Heart right ventricle (tissue), 16 donors: ENCODE results near the gene PAX5. TPM values are rescaled to one million over a fixed set of nuclear protein-coding genes. Genes with fewer than 3 reads are reported as not detected.

ENCODE experiments used
- ATAC-seq, 8 donors: fragments of 200-7000 bp; cut with Tn5 transposase; one replicate each; pipeline ENCODE4 v1.9.1; 2020; ENCODE audit warnings: mild to moderate bottlenecking in 8 of 8, moderate library complexity in 8 of 8, moderate number of reproducible peaks in 1 of 8
- DNase-seq, 2 donors: peaks; one replicate each; pipeline ENCODE4 v3.0.0-alpha.2; 2020
- H3K27ac ChIP-seq, 10 donors: fragments of 200-600 bp; sonication (generic) in 2 of 10; one replicate each; pipeline versions ENCODE4 v1.5.0 to v1.8.0; 2020 to 2022; ENCODE audit warnings: mild to moderate bottlenecking in 3 of 10
- H3K27me3 ChIP-seq, 7 donors: fragments of 200-600 bp; one replicate each; pipeline ENCODE4 v1.8.0; 2021 to 2022; ENCODE audit warnings: mild to moderate bottlenecking in 2 of 7
- H3K36me3 ChIP-seq, 9 donors: fragments of 200-600 bp; sonication (generic) in 1 of 9; one replicate each; pipeline versions ENCODE4 v1.5.0 to v1.8.0; 2020 to 2022; ENCODE audit warnings: mild to moderate bottlenecking in 2 of 9
- H3K4me1 ChIP-seq, 9 donors: fragments of 200-600 bp; sonication (generic) in 1 of 9; one replicate each; pipeline versions ENCODE4 v1.5.0 to v1.8.0; 2020 to 2022; ENCODE audit warnings: mild to moderate bottlenecking in 4 of 9
- H3K4me3 ChIP-seq, 10 donors: fragments of 200-600 bp; sonication (generic) in 2 of 10; one replicate each; pipeline versions ENCODE4 v1.5.0 to v1.8.0; 2020 to 2022; ENCODE audit warnings: mild to moderate bottlenecking in 7 of 10, moderate library complexity in 2 of 10
- H3K9me3 ChIP-seq, 11 donors: fragments of 200-600 bp in 10 of 11; sonication (generic) in 2 of 11; one replicate each; pipeline versions ENCODE4 v1.5.0 to v1.8.0; 2013 to 2022; ENCODE audit warnings: mild to moderate bottlenecking in 2 of 11, control low read depth in 1 of 11, moderate library complexity in 1 of 11
- WGBS, 2 donors: extraction: QIAGEN DNeasy Blood & Tissue Kit; methylation state at CpG; one replicate each; pipeline ENCODE4 v1.1.7; 2013; ENCODE audit warnings: inconsistent platforms in 1 of 2; 5-methylcytosine and 5-hydroxymethylcytosine counted together
- intact Hi-C, 10 donors: fragments of 100-400 bp; cut with DNase I; formaldehyde crosslinking; loops; one replicate each; pipeline versions ENCODE4 v1.11.1 to v1.14.2; 2022
- polyA plus RNA-seq, 2 donors: library from polyadenylated mRNA; stranded (reverse); fragments of 200-250 nt; gene quantifications; one replicate each; pipeline ENCODE4 v1.2.3, GENCODE V29; 2013
- total RNA-seq, 10 donors: library from RNA; stranded (reverse); fragmentation: NEBNext Ultra II Directional in 3 of 10; extraction: Animal tissue kit (Norgen Biotek cat#: 25700) in 3 of 10; gene quantifications; one replicate each; pipeline versions ENCODE4 v1.2.1 to v1.2.4, GENCODE V29; 2021 to 2023
- TF ChIP-seq, protein P1 (sequence below), 9 donors: fragments of 200-600 bp; sonication (generic) in 2 of 9; IDR thresholded peaks; one replicate each; pipeline versions ENCODE4 v1.5.0 to v1.8.0; 2021 to 2022; ENCODE audit warnings: antibody characterized with exemption in 9 of 9, mild to moderate bottlenecking in 5 of 9, moderate library complexity in 1 of 9
- donor health status: Arrhythmogenic right ventricular cardiomyopathy.
- donor health status: ischemic (EF 13 %, LVEDD 7.1; RV severe dilation, severe dysfunction).
- donor health status: healthy with polysubstance abuse.
- donor health status: DM: no; HTN: yes; CAD: no.
- donor health status: DM: no; HTN: no; CAD: no.
- donor health status: ischemic (EF 25% LVEDD 6.9; RV normal size, moderate dysfunction).
- donor health status: ischemic (EF 25% LVEDD 5.7; RV mildly dilated, moderate dysfunction).
- donor health status: healthy.
- donor health status: DM: yes; HTN: yes; CAD: no.
- donor health status: Ischemic cardiomyopathy.
- donor health status: ischemic (EF 35%, LVEDD 5.7; RV mildly dilated, moderate dysfunction).
- donor health status: nonischemic (EF 11% LVEDD 7.7; RV severe dilation, severe dysfunction).
- donor health status: DM: yes; HTN: yes; CAD: no.
- donor health status: PGD.
- donor health status: ischemic (EF 29% LVEDD 5.4; RV normal size, mild dysfunction).
- donor health status: nonischemic (EF 23%, LVEDD 6.1; RV moderate dilation, normal function).

The PAX5 gene
- total and polyA plus RNA-seq, 12 donors: under 0.01 to 0.09 TPM; not detected in 10

DNA sequence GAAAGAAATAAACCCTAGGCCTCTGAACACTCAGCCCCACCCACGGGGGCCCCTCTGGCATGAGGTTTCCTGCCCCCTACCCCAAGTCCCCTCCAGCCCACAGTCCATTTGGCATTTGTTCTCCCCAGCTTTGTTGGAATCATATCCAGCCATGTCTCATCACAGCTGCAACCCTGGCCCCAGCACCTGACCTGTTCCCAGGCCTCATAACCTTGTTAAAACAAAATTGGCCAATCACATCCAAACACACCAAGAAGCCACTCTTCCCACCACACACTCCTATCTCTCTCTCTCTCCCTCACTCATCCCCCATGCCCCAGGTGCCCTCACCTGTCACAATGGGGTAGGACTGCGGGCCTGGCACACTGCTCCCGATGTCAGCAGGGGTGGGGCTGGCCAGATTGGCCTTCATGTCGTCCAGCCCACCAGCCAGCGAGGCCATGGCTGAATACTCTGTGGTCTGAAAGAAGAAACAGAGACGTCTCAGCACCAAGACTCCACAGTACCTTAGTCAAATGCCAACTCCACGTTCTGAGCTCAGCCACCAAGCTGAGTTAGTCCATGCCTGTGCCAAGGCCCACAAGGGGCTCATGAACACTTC, 110.9 kb downstream of the PAX5 start:
- no peak overlapping the region for H3K27ac ChIP-seq
- DNase-seq (no peak), ATAC-seq (no peak)
- intact Hi-C loops: no loop called here
- peaks cover 0 to 25% (median 18%) of the 10 kb centered on the region in 7 donors for H3K27me3 ChIP-seq
- H3K36me3 ChIP-seq: no peaks in the 10 kb centered on the region
- H3K4me1 ChIP-seq: no peaks in the 10 kb centered on the region
- H3K9me3 ChIP-seq: peaks cover 0 to 12% (median 0%) of the 10 kb centered on the region in 11 donors
- no peak overlapping the region for H3K4me3 ChIP-seq
- WGBS, 2 donors: 78 to 81% methylated on average over 7 of the region's 7 CpGs
- TF ChIP-seq, protein P1, sequence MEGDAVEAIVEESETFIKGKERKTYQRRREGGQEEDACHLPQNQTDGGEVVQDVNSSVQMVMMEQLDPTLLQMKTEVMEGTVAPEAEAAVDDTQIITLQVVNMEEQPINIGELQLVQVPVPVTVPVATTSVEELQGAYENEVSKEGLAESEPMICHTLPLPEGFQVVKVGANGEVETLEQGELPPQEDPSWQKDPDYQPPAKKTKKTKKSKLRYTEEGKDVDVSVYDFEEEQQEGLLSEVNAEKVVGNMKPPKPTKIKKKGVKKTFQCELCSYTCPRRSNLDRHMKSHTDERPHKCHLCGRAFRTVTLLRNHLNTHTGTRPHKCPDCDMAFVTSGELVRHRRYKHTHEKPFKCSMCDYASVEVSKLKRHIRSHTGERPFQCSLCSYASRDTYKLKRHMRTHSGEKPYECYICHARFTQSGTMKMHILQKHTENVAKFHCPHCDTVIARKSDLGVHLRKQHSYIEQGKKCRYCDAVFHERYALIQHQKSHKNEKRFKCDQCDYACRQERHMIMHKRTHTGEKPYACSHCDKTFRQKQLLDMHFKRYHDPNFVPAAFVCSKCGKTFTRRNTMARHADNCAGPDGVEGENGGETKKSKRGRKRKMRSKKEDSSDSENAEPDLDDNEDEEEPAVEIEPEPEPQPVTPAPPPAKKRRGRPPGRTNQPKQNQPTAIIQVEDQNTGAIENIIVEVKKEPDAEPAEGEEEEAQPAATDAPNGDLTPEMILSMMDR (IDR thresholded peaks at IDR 0.05): no peak

DNA sequence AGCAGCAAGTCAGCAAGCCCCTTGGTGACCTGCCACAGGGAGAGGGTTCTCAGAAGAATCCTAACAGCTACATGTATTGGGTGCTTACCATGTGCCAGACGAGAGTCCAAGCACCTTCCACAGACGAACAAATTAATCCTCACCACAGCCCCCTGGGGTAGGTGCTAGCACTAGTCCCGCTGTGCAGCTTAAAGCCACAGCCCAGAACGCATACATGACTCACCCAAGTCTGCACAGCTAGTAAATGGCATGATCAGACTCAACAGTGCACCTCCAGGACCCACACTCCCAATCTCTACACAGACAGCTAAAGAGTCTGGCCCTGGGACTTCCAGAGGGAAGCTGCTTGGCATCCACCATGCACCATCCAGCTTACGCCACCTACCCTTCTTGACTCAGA, 111.5 kb downstream of the PAX5 start:
- TF ChIP-seq, protein P1 (IDR thresholded peaks at IDR 0.05): no peak
- no peaks in the 10 kb centered on the region for H3K36me3 ChIP-seq
- intact Hi-C loops: no loop called here
- ATAC-seq (no peak), DNase-seq (no peak)
- H3K9me3 ChIP-seq: peaks cover 0 to 12% (median 0%) of the 10 kb centered on the region in 11 donors
- 70 to 83% methylated on average over 5 of the region's 5 CpGs for WGBS, 2 donors
- peaks cover 0 to 25% (median 18%) of the 10 kb centered on the region in 7 donors for H3K27me3 ChIP-seq
- no peak overlapping the region for H3K27ac ChIP-seq
- H3K4me1 ChIP-seq: no peaks in the 10 kb centered on the region
- H3K4me3 ChIP-seq: no peak overlapping the region

DNA sequence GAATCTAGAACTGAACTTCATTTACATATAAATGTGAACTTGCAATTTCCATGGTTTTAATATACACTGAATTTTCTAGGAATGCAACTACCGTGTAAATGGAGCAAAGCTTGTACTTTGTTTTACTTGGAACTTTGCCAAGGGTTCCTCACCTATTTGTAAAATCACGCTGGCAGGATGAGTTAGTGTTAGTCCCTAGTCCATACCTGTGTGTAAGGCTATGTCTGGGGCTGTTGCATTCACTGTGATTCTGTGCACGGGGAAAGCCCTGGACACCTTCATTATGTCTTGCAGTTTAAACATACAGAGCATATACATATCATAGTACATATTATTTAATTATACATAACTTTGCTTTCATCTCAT, 119.9 kb downstream of the PAX5 start:
- no peak for DNase-seq
- Histone ChIP-seq H3K27me3 (peaks cover 0 to 57% (median 44%) of the 10 kb centered on the region in 7 donors), H3K4me3 (no peak overlapping the region), H3K4me1 (no peaks in the 10 kb centered on the region), H3K9me3 (peaks cover 0 to 20% (median 0%) of the 10 kb centered on the region in 11 donors), H3K27ac (no peak overlapping the region), H3K36me3 (no peaks in the 10 kb centered on the region)
- intact Hi-C loops: no loop called here
- TF ChIP-seq, protein P1 (IDR thresholded peaks at IDR 0.05): no peak
- 43 to 49% methylated on average over 3 of the region's 3 CpGs for WGBS, 2 donors
- ATAC-seq: no peak

DNA sequence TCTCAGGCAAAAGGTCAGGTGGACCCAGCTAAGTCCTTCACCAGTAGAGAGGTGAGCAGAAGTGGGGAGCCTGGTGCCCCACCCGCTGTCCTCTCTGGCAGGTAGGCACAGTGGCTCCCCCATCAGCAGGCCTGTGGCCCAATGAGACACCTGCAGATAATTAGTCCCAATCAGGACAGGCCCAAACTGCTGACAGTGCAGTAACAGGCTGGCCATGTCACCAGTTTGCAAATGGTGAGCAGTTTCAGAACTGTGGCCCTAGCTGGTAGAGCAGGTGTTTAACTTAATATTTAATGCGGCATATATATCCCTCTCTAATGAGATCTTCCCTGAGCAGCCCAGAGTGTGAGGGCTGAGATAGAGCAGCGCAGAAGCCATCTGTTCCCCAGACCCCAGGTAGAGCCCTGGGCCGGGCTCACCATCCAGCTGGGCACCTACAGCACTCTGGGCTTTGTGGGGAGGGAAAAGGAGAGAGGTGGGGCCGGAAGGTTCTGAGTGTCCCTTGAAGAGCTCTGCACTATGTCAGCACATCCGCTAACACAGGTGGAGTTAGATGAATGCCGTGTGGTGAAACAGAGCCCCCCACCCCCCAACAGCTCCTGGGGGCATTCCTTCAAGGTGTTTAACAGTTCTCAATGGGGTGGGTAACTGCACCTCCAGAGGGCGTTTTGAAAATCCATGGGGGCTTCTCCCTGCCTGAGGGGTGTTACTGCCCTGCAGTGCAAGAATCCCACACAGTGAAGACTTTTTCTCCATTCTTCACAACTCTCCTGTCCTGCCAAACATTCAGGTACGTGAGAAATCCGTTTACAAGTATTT, 120.5 kb downstream of the PAX5 start:
- Histone ChIP-seq H3K4me1 (no peaks in the 10 kb centered on the region), H3K36me3 (no peaks in the 10 kb centered on the region), H3K4me3 (no peak overlapping the region), H3K9me3 (peaks cover 0 to 14% (median 0%) of the 10 kb centered on the region in 11 donors), H3K27ac (no peak overlapping the region), H3K27me3 (peaks cover 0 to 61% (median 47%) of the 10 kb centered on the region in 7 donors)
- TF ChIP-seq, protein P1 (IDR thresholded peaks at IDR 0.05): no peak
- ATAC-seq (no peak), DNase-seq (no peak)
- intact Hi-C loops: no loop called here
- WGBS, 2 donors: 40 to 47% methylated on average over 10 of the region's 10 CpGs
